ENCODE measurements around the gene SEMA7A.

DNA sequence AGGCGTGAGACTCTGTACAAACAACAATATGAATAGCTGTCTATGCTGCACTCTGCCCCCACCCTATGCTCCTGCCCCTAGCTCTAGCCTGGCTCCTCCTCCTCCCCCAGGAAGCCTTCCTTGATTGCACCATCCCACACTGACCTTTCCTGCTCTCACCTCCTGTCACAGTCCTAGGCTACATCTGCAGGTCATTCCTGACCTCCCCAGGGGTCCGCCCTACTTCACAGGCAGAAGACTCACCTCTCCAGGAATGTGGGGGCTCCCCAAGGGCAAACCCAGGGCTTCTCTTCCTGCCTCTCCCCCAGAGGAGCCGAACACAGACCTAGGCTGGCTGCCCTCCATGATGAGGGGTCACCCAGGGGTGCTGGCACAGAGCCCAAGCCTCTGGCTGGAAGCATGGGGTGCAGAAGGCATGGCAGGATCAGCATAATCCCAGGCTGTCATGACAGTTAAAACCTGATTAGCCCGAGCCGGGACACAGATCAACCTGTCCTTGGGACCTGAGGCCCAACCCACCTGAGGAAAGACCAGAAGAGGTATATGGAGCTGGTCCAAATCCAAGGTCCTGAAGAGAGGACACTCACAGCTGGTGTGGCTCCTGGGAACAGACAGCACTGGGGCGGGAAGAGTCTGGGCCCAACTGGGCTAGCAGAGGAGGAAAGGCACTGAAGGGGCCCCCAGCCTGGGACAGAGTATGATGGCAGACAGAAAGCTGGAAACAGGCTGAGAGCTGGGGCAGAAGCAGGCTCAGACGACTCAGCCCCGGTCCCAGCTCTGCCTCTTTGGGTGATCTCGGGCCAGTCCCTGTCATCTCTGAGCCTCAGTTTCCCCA is 5.9 kb downstream of the SEMA7A start:
- TF ChIP-seq, protein P1, sequence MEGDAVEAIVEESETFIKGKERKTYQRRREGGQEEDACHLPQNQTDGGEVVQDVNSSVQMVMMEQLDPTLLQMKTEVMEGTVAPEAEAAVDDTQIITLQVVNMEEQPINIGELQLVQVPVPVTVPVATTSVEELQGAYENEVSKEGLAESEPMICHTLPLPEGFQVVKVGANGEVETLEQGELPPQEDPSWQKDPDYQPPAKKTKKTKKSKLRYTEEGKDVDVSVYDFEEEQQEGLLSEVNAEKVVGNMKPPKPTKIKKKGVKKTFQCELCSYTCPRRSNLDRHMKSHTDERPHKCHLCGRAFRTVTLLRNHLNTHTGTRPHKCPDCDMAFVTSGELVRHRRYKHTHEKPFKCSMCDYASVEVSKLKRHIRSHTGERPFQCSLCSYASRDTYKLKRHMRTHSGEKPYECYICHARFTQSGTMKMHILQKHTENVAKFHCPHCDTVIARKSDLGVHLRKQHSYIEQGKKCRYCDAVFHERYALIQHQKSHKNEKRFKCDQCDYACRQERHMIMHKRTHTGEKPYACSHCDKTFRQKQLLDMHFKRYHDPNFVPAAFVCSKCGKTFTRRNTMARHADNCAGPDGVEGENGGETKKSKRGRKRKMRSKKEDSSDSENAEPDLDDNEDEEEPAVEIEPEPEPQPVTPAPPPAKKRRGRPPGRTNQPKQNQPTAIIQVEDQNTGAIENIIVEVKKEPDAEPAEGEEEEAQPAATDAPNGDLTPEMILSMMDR (IDR thresholded peaks at IDR 0.05; ENCODE audit: poor library complexity) = no peak
- no peak for TF ChIP-seq EZH2 (IDR thresholded peaks at IDR 0.05; ENCODE audit: borderline replicate concordance)

Measured in hepatocyte (in vitro differentiated cells).